IPS DF 6.9 (cell line): ENCODE data around the gene CAPZB.

Source experiments
- DNase-seq: peaks from one replicate; pipeline ENCODE4 v3.0.0-alpha.2; 2013; ENCODE audit warnings: low read depth, low spot score
- H3K27ac ChIP-seq: one replicate; pipeline ENCODE4 v1.5.1; 2013; ENCODE audit warnings: low read length, control low read depth
- H3K27me3 ChIP-seq: 2 replicates; pipeline ENCODE4 v1.6.1; 2013; ENCODE audit warnings: mild to moderate bottlenecking, low read length; ENCODE audit not compliant: control insufficient read depth, insufficient read depth
- H3K36me3 ChIP-seq: 2 replicates; pipeline ENCODE4 v1.6.1; 2013; ENCODE audit warnings: low read length; ENCODE audit not compliant: control insufficient read depth, insufficient read depth
- H3K4me1 ChIP-seq: 2 replicates; pipeline ENCODE4 v1.6.1; 2013; ENCODE audit warnings: low read length; ENCODE audit not compliant: control insufficient read depth, insufficient read depth
- H3K4me3 ChIP-seq: 2 replicates; pipeline ENCODE4 v1.5.1; 2013; ENCODE audit warnings: mild to moderate bottlenecking, low read length
- H3K9me3 ChIP-seq: 2 replicates; pipeline ENCODE4 v1.6.1; 2013; ENCODE audit warnings: low read length, inconsistent platforms; ENCODE audit not compliant: control insufficient read depth, insufficient read depth
- WGBS: extraction: QIAGEN DNeasy Blood & Tissue Kit; methylation state at CpG from one replicate; pipeline ENCODE4 v1.1.7; 2013; ENCODE audit warnings: mixed read lengths, missing lambda C conversion rate; ENCODE audit not compliant: insufficient read length, insufficient coverage; 5-methylcytosine and 5-hydroxymethylcytosine counted together

CAPZB gene

DNA sequence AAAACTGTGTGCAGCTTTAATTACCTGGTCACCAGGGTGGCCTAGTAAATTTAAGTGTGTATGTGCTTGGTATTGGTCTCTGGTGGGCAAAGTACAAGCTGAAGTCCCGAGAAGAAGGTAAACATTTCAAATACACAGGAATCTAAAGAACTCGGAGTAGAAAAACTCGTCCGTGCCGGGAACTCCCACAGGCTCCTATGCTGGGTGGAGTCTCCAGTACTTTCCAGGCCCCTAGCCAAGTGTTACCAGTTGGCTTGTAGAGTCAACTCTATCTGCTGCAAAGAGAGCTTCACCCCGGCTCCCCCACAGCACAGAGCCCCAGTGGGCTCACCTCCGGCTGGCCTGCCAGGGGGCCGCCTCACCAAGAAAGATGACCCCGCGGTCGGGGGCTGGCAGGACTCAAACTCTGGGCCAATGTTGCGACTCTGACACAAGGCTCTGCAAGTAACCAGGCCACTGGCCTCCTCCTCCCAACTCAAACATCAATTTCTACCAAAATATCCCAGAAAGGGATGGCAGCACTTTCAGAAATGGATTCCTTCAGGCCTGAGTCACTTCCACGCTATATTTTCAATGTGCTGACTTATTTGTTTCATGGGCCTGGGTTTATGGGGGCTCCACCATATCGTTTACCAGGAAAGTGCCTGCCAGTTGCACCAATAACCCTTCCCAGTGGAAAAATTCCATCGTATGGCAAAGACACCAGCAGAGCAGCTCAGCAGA is 99.3 kb downstream of the CAPZB start:
- no peaks in the 10 kb centered on the region for H3K4me1 ChIP-seq
- H3K27me3 ChIP-seq = no peaks in the 10 kb centered on the region
- no CpG with 5 or more reads among the region's 15 CpGs for WGBS
- no peak overlapping the region for H3K27ac ChIP-seq
- no peaks in the 10 kb centered on the region for H3K9me3 ChIP-seq
- DNase-seq = no peak
- 0 out of 2 replicates have a peak, but pooled peaks cover 3% of the 10 kb centered on the region for H3K36me3 ChIP-seq
- no peak overlapping the region for H3K4me3 ChIP-seq

DNA sequence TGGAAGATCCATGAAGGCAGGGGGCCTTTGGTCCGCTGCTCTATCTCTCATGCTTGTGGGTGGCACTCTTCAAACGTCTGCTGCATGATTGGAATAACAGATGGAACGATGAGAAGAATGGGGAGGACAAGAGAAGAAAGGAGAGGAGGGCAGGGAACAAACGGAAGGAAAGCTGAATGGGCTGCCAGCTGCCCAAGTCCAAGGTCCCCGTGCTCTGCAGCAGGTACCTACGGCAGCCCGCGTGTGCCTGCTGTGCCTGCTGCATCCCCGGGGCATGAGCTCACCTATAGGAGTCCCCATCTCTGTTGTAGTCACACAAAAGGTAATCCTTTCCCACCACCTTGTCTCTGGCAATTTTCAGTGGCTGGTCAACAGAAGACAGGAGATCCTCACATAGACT is 100.1 kb downstream of the CAPZB start:
- Histone ChIP-seq H3K36me3 (0 out of 2 replicates have a peak, but pooled peaks cover 3% of the 10 kb centered on the region), H3K4me3 (no peak overlapping the region), H3K27ac (no peak overlapping the region), H3K4me1 (no peaks in the 10 kb centered on the region), H3K9me3 (no peaks in the 10 kb centered on the region), H3K27me3 (no peaks in the 10 kb centered on the region)
- no CpG with 5 or more reads among the region's 9 CpGs for WGBS
- no peak for DNase-seq

DNA sequence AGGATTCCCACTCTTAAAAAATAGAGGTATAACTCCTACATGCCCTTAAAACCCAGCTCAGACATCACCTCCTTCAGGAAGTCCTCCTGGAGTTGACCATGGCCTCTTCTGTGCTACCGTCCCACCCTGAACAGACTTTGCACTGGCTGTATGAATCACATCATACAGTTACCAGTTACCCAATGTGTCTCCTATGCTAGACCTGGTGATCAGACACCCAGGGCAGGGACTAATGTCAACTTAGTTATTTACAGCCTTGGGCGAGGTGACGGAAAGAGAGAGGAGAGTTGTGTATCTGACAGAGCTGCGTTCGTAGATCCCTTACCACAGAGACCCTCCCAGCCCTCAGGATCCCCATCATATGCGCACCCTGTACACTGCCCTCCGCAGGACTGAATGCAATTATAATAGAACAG is 100.6 kb downstream of the CAPZB start:
- Histone ChIP-seq H3K27me3 (no peaks in the 10 kb centered on the region), H3K9me3 (no peaks in the 10 kb centered on the region), H3K27ac (no peak overlapping the region), H3K36me3 (0 out of 2 replicates have a peak, but pooled peaks cover 3% of the 10 kb centered on the region), H3K4me3 (no peak overlapping the region), H3K4me1 (no peaks in the 10 kb centered on the region)
- WGBS = no CpG with 5 or more reads among the region's 7 CpGs
- no peak for DNase-seq

DNA sequence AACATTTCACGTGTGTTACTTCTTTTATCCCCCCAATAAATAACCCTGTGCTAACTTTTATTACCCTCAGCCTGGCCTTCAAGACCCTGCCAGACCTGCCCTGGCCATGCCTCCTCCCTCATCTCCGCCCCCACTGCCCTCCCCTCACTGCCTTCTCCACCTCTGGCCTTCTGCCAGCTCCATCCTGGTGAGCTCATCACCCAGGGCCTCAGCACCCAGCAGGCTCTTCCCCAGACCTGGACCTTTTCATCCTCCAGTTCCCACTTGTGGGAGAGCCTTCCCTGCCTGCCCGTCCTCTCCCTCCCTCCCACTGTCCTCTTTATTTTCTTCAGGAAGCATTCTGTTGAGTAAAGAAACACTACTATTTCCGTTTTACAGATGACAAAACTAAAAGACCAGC is 101.2 kb downstream of the CAPZB start:
- no peak for DNase-seq
- no CpG with 5 or more reads among the region's 4 CpGs for WGBS
- H3K4me3 ChIP-seq = no peak overlapping the region
- H3K36me3 ChIP-seq = 0 out of 2 replicates have a peak, but pooled peaks cover 3% of the 10 kb centered on the region
- no peaks in the 10 kb centered on the region for H3K9me3 ChIP-seq
- no peaks in the 10 kb centered on the region for H3K4me1 ChIP-seq
- H3K27ac ChIP-seq = no peak overlapping the region
- no peaks in the 10 kb centered on the region for H3K27me3 ChIP-seq

DNA sequence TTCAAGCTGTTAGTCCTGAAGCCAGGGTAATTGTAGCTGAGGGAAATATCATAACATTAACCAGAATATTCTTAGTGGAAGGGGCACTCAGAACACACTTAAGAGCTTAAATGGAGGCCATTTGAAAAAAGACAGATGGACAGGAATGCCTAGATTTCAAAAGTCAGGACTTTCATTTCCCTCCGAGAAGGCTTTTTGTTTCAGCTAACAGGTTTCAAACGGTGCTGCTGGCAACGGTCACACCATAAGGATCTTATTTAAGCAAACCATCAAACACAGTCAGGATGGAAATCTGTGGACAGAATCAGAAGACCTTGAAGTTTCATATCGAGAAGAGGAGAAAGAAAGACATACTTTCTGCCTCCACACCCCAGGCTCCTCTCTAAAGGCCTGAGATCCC is 103.1 kb downstream of the CAPZB start:
- H3K4me3 ChIP-seq = no peak overlapping the region
- H3K36me3 ChIP-seq = 0 out of 2 replicates have a peak, but pooled peaks cover 3% of the 10 kb centered on the region
- no peaks in the 10 kb centered on the region for H3K9me3 ChIP-seq
- H3K4me1 ChIP-seq = no peaks in the 10 kb centered on the region
- no peaks in the 10 kb centered on the region for H3K27me3 ChIP-seq
- WGBS = no CpG with 5 or more reads among the region's 4 CpGs
- H3K27ac ChIP-seq = no peak overlapping the region
- no peak for DNase-seq

DNA sequence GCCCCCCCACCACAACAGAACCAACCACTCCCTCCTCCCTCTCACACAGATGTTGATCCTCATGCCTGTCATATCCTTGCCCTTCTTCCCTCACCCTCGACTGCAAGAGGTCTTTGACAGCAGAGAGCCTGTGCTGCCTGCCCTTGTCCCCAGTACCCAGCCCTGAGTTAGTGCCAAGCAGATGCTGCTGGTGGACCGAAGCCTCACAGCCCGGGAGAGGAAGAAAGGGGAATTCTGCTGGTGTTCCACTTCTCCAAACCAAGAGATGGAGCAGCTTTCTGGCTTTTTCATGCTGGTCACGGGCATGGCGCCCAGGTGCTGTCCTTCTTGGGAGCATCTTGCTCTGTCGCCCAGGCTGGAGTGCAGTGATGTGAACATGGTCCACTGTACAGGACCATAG is 104.1 kb downstream of the CAPZB start:
- no peak overlapping the region for H3K4me3 ChIP-seq
- H3K36me3 ChIP-seq = 0 out of 2 replicates have a peak, but pooled peaks cover 5% of the 10 kb centered on the region
- H3K9me3 ChIP-seq = no peaks in the 10 kb centered on the region
- H3K4me1 ChIP-seq = no peaks in the 10 kb centered on the region
- H3K27ac ChIP-seq = no peak overlapping the region
- no CpG with 5 or more reads among the region's 6 CpGs for WGBS
- no peak for DNase-seq
- H3K27me3 ChIP-seq = no peaks in the 10 kb centered on the region

DNA sequence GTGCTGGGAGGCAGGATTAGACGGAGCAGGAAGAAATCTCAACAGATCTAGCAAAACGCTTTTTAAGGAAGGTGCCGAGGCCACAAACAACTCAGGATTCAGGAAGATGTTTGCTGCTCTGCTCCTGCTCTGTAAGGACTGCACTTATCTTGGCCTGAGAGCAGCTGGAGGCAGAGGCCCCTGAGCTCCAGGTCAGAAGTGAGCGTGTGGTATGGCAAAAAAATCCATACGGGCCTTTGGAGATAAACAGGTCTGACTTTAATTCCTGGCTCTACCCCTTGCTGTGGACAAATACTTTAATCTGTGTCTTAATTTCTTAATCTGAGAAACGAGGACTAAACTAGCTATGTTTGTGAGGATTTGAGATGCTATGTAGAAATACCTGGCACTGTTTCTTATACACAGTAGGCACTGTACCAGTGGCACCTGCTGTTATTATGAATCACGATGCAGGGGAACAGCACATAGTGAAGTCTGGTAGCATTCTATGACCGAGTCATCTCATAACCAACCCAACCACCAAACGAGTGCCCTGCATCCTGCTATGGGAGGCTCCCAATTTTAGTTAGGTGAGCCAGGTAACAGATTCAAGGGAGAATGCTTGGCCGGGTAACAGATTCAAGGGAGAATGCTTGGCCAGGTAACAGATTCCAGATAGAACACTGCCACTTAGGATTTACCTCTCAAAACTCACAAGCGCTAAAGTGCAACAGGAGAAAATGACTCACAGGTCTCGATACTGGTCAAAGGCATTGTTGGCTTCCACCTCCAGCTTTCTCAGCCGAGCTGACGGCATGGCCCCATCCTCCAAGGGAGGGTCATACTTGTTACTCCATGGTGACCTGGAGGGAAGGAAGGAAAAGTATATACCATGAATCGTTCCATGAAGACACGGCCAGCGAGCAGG is 107.3 kb downstream of the CAPZB start:
- Histone ChIP-seq H3K4me1 (no peaks in the 10 kb centered on the region), H3K4me3 (no peak overlapping the region), H3K9me3 (no peaks in the 10 kb centered on the region), H3K27ac (no peak overlapping the region), H3K27me3 (no peaks in the 10 kb centered on the region), H3K36me3 (peaks cover 9% of the 10 kb centered on the region; the same call in 1 of the 2 replicates)
- no peak for DNase-seq
- no CpG with 5 or more reads among the region's 17 CpGs for WGBS

DNA sequence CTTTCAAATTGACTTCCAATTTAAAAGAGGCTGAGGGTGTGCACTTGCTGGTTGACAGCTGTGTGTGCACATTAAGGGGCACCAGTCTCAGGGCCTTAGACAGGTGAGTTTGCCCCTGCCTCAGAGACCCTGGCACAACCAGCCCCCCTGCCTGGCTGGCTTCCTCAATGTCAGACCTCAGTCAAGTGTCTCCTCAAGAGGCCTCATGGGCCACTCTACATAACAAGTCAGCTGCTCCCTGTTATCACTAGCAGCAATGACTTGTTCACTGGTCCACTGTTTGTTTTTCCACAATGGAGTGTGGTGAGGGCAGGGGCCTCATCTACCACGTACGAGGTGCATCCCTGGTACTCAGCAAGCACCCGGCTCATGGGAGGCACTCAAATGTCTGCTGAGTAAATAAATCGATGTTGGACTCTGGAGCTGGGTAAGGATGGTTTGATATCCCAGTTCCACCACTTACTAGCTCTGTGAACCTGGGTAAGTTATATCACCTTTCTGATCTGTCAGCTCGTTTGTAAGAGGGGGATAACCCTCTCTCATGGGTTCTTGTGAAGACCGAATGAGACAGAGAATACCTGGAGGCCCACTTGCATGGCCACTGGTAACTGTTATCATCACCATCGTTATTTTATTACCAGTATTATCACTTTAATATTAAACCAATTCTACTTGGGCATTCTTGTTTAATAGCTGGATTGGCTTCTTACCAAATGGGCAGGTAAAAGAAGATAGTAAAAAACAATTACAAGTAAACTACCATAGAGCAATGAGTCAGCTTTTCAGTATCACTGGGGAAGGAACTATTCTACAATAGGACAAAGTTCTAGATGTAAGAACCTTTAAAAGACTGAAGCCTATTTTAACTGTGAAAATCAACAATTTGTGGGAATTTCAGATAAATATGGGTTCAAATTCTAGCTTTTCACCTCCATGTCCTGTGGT is 108.6 kb downstream of the CAPZB start:
- no peaks in the 10 kb centered on the region for H3K9me3 ChIP-seq
- WGBS = no CpG with 5 or more reads among the region's 7 CpGs
- H3K4me3 ChIP-seq = no peak overlapping the region
- no peaks in the 10 kb centered on the region for H3K27me3 ChIP-seq
- no peak for DNase-seq
- H3K36me3 ChIP-seq = peaks cover 9% of the 10 kb centered on the region; the same call in 1 of the 2 replicates
- no peaks in the 10 kb centered on the region for H3K4me1 ChIP-seq
- H3K27ac ChIP-seq = no peak overlapping the region

DNA sequence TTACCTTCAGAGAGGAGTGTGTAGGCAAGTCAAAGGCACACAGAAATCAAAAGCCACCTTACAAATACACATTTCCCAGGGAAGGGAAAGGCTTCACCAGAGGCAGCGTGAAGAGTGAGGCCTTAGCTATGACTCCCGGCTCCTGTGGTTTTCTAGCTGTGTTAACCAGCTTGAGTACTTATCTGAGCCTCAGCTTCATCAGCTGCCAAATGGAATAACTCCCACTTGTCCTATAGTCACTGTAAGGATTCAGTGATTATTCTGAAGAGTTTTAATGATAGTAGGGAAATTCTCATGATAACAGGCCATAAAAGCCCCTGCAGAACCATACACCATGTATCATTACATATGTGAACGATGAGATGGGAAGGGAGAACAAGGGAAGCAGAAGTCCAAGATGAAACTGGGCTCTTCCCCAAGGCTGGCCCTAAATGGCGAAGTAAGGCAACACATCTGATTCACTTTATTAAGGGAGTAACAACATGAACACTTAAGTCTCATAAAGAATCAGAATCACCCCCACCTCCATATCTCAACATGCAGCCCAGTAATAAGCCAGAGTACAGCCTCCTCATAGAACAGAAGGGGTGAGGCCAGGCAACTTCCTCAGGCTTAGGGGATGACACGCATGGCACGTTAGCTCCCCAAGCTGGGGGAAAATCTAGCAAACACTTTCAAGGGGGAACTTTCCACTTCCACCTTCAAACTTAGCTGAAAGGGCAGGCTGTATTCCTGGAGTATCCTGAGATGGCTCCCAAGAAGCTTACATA is 109.5 kb downstream of the CAPZB start:
- WGBS = no CpG with 5 or more reads among the region's 6 CpGs
- H3K4me3 ChIP-seq = no peak overlapping the region
- H3K36me3 ChIP-seq = peaks cover 6% of the 10 kb centered on the region; the same call in 1 of the 2 replicates
- no peaks in the 10 kb centered on the region for H3K9me3 ChIP-seq
- no peaks in the 10 kb centered on the region for H3K27me3 ChIP-seq
- no peak overlapping the region for H3K27ac ChIP-seq
- no peak for DNase-seq
- H3K4me1 ChIP-seq = no peaks in the 10 kb centered on the region
